SK-N-SH (cell line): Measurements from ENCODE around the gene REEP1. TPM values are rescaled to one million over a fixed set of nuclear protein-coding genes. Genes with fewer than 3 reads are reported as not detected.

Experiments used
- CTCF ChIA-PET: fragments of 300-600, 350-600 bp; formaldehyde crosslinking; extraction: SDS; loops from one replicate; lab custom pipeline; 2021; lab: Yijun Ruan, JAX
- POLR2A ChIA-PET: fragments of 350-600 bp; sonication (Branson Sonifier 250); formaldehyde crosslinking; extraction: SDS; loops from one replicate; lab custom pipeline; 2020; ENCODE audit warnings: antibody characterized with exemption, inconsistent platforms; lab: Yijun Ruan, JAX
- DNase-seq: peaks from one replicate; pipeline ENCODE4 v3.0.0; 2012
- H2AFZ ChIP-seq: fragments of 200-600 bp; sonication (generic); 2 replicates; pipeline ENCODE4 v1.8.1; 2016; ENCODE audit warnings: antibody characterized with exemption, mild to moderate bottlenecking, low read depth
- H3F3A ChIP-seq: fragments of 200-600 bp; sonication (generic); replicated peaks from 2 replicates; pipeline ENCODE3; 2016; ENCODE audit warnings: antibody characterized with exemption, mild to moderate bottlenecking; ENCODE audit not compliant: insufficient read depth
- H3K27ac ChIP-seq, 2 experiments: fragments of 200-500 bp in 1 of 2; fragments of 200-600 bp in 1 of 2; sonication (Bioruptor generic) in 1 of 2; sonication (generic), shearing (Covaris generic) in 1 of 2; 2 replicates each; pipeline versions ENCODE4 v1.5.1 to v1.6.1; 2014 to 2016; ENCODE audit warnings: low read depth in 2 of 2, inconsistent platforms in 1 of 2, low read length in 1 of 2, mild to moderate bottlenecking in 1 of 2, mixed read lengths in 1 of 2
- H3K27me3 ChIP-seq: fragments of 200-600 bp; sonication (generic), shearing (Covaris generic); 2 replicates; pipeline ENCODE4 v1.6.1; 2016; ENCODE audit warnings: mixed run types; ENCODE audit not compliant: insufficient read depth
- H3K36me3 ChIP-seq, 2 experiments: fragments of 200-500 bp in 1 of 2; fragments of 200-600 bp in 1 of 2; sonication (Bioruptor generic) in 1 of 2; sonication (generic) in 1 of 2; replicated peaks in 1 of 2; 2 replicates each; pipeline versions ENCODE3 to v1.5.1; 2014 to 2016; ENCODE audit warnings: low read length in 1 of 2, mild to moderate bottlenecking in 1 of 2; ENCODE audit not compliant: insufficient read depth in 2 of 2, control insufficient read depth in 1 of 2
- H3K4me1 ChIP-seq, 2 experiments: fragments of 200-500 bp in 1 of 2; fragments of 200-600 bp in 1 of 2; sonication (Bioruptor generic) in 1 of 2; sonication (generic), shearing (Covaris generic) in 1 of 2; 2 replicates each; pipeline versions ENCODE4 v1.5.1 to v1.6.1; 2014 to 2016; ENCODE audit warnings: low read depth in 1 of 2, low read length in 1 of 2, mixed run types in 1 of 2; ENCODE audit not compliant: insufficient read depth in 2 of 2, control insufficient read depth in 1 of 2
- H3K4me2 ChIP-seq: fragments of 200-600 bp; sonication (generic), shearing (Covaris generic); 2 replicates; pipeline ENCODE4 v1.6.1; 2017; ENCODE audit warnings: mixed run types
- H3K4me3 ChIP-seq, 2 experiments: fragments of 200-500 bp in 1 of 2; fragments of 200-600 bp in 1 of 2; sonication (Bioruptor generic) in 1 of 2; sonication (generic), shearing (Covaris generic) in 1 of 2; 2 replicates each; pipeline versions ENCODE4 v1.5.1 to v1.8.1; 2014 to 2016; ENCODE audit warnings: low read depth in 2 of 2, inconsistent platforms in 1 of 2, low read length in 1 of 2, mild to moderate bottlenecking in 1 of 2, mixed read lengths in 1 of 2, moderate library complexity in 1 of 2
- H3K79me2 ChIP-seq: fragments of 200-600 bp; sonication (generic); 2 replicates; pipeline ENCODE4 v1.8.1; 2017; ENCODE audit warnings: mild to moderate bottlenecking; ENCODE audit not compliant: insufficient read depth
- H3K9ac ChIP-seq: fragments of 200-600 bp; sonication (generic); 2 replicates; pipeline ENCODE4 v1.6.1; 2017; ENCODE audit warnings: mixed run types
- H3K9me2 ChIP-seq: fragments of 200-600 bp; sonication (generic); 2 replicates; pipeline ENCODE4 v1.6.1; 2017; ENCODE audit warnings: mixed run types
- H3K9me3 ChIP-seq: fragments of 200-600 bp; sonication (generic); 2 replicates; pipeline ENCODE4 v1.6.1; 2017; ENCODE audit warnings: mixed run types, mild to moderate bottlenecking, moderate library complexity
- H4K20me1 ChIP-seq: fragments of 200-600 bp; sonication (generic); 2 replicates; pipeline ENCODE4 v1.6.1; 2017; ENCODE audit warnings: mild to moderate bottlenecking, mixed run types; ENCODE audit not compliant: insufficient read depth
- CHD2 ChIP-seq: fragments of 150-350 bp; IDR thresholded peaks from 2 replicates; pipeline ENCODE4 v1.6.1; 2018; ENCODE audit warnings: low read length; ENCODE audit not compliant: partially characterized antibody
- EP300 ChIP-seq, 2 experiments: IDR thresholded peaks; 2 replicates each; pipeline versions ENCODE4 v1.4.0 to v1.6.1; 2012; ENCODE audit warnings: borderline replicate concordance in 1 of 2, low read depth in 1 of 2, low read length in 1 of 2
- EZH2phosphoT487 ChIP-seq: fragments of 200-600 bp; sonication (generic); IDR thresholded peaks from 2 replicates; pipeline ENCODE4 v1.6.1; 2017; ENCODE audit warnings: low read depth, mixed run types, mild to moderate bottlenecking, antibody characterized with exemption, moderate library complexity, borderline replicate concordance
- GABPA ChIP-seq: IDR thresholded peaks from 2 replicates; pipeline ENCODE4 v1.4.0; 2012; ENCODE audit warnings: low read depth, mild to moderate bottlenecking
- GATA2 ChIP-seq: sonication (generic); formaldehyde crosslinking; IDR thresholded peaks from 2 replicates; pipeline ENCODE4 v1.5.0; 2020; ENCODE audit warnings: mild to moderate bottlenecking, missing genetic modification reagents
- PBX3 ChIP-seq: IDR thresholded peaks from 2 replicates; pipeline ENCODE4; 2012
- POLR2AphosphoS5 ChIP-seq: IDR thresholded peaks from 2 replicates; pipeline ENCODE4 v1.6.1; 2012; ENCODE audit warnings: low read depth, low read length
- RFX5 ChIP-seq: IDR thresholded peaks from 2 replicates; pipeline ENCODE4 v1.6.1; 2012; ENCODE audit warnings: mild to moderate bottlenecking, improper control_type of control experiment, low read length
- RXRA ChIP-seq: IDR thresholded peaks from 2 replicates; pipeline ENCODE4 v1.4.0; 2012; ENCODE audit warnings: low read depth, mild to moderate bottlenecking, borderline replicate concordance
- USF1 ChIP-seq: IDR thresholded peaks from 2 replicates; pipeline ENCODE4 v1.4.0; 2012; ENCODE audit warnings: low read depth, borderline replicate concordance
- USF2 ChIP-seq: fragments of 150-350 bp; IDR thresholded peaks from 2 replicates; pipeline ENCODE4 v1.6.1; 2017; ENCODE audit warnings: antibody characterized with exemption, low read length, low read depth, borderline replicate concordance
- WGBS: methylation state at CpG from one replicate; pipeline ENCODE4 v1.1.6; 2017; ENCODE audit warnings: low lambda C conversion rate; 5-methylcytosine and 5-hydroxymethylcytosine counted together
- polyA plus RNA-seq, 3 experiments: library from polyadenylated mRNA; depleted of rRNA; stranded (reverse); fragments of >200 nt; gene quantifications; 2 replicates each; pipeline ENCODE4 v1.2.3, GENCODE V29; 2012

REEP1 gene
- polyA plus RNA-seq, 1 of the 3 experiments (the other 2 are of a cell fraction), result 0.13 TPM

- no peak for DNase-seq
- Histone ChIP-seq H2AFZ (no peak overlapping the region), H3K9ac (no peak overlapping the region), H3K4me1 (peaks cover 0 to 12% of the 10 kb centered on the region in 2 experiments; a peak in 1 of 4 replicates), H3K4me3 (no peak overlapping the region), H3K4me2 (no peak overlapping the region), H3K36me3 (no peaks in the 10 kb centered on the region), H4K20me1 (no peaks in the 10 kb centered on the region), H3K9me3 (no peaks in the 10 kb centered on the region), H3K27me3 (peaks cover 15% of the 10 kb centered on the region; the same call in 1 of the 2 replicates), H3K9me2 (no peaks in the 10 kb centered on the region), H3K27ac (no peak overlapping the region), H3K79me2 (no peaks in the 10 kb centered on the region; the same call in 1 of the 2 replicates), H3F3A (no peaks in the 10 kb centered on the region)
- no peak for TF ChIP-seq RXRA
- TF ChIP-seq EP300 (IDR thresholded peaks at IDR 0.05; ENCODE audit: borderline replicate concordance in 1 of 2, low read depth in 1 of 2, low read length in 1 of 2), result no peak
- no peak for TF ChIP-seq EZH2phosphoT487
- TF ChIP-seq POLR2AphosphoS5, result no peak
- no peak for TF ChIP-seq RFX5
- TF ChIP-seq USF2, result no peak
- TF ChIP-seq GATA2 (CRISPR knock-in tag), result no peak
- ChIA-PET CTCF (no interaction called here), POLR2A (no interaction called here)
- WGBS, result 43% methylated on average over 5 of the region's 5 CpGs
Observed at GRCh38 chr2:86280191-86280667, 57.2 kb downstream of the REEP1 start.

- Histone ChIP-seq H3K4me1 (peaks cover 7% of the 10 kb centered on the region in 2 experiments; a peak in 2 of 4 replicates), H3K79me2 (no peaks in the 10 kb centered on the region; the same call in 1 of the 2 replicates), H3K27me3 (no peaks in the 10 kb centered on the region; the same call in 1 of the 2 replicates), H3K4me2 (no peak overlapping the region), H4K20me1 (no peaks in the 10 kb centered on the region), H3K9me2 (no peaks in the 10 kb centered on the region), H3K9ac (no peak overlapping the region), H3K36me3 (no peaks in the 10 kb centered on the region), H3K9me3 (peaks cover 5% of the 10 kb centered on the region; the same call in 1 of the 2 replicates), H3K27ac (no peak overlapping the region), H3F3A (no peaks in the 10 kb centered on the region), H2AFZ (no peak overlapping the region), H3K4me3 (no peak overlapping the region)
- POLR2A ChIA-PET, result no interaction called here
- CTCF ChIA-PET, result no interaction called here
- TF ChIP-seq PBX3 (no peak), GABPA (no peak), CHD2 (no peak), USF1 (no peak), RXRA (no peak)
- no peak for DNase-seq
- WGBS, result 73% methylated on average over 3 of the region's 3 CpGs
Observed at GRCh38 chr2:86275962-86276361, 61.5 kb downstream of the REEP1 start.
